Stimulated activated CD4-positive, alpha-beta T cell treated with anti-CD3 and anti-CD28 coated beads, Interleukin-4, amount 100 ng/mL, for 24 hours (primary cell): ENCODE results near the gene RIPK4.

ENCODE experiments used
- DNase-seq: peaks from one replicate; pipeline ENCODE4 v3.0.0-alpha.2; 2020

The RIPK4 gene

GRCh38 chr21:41752231-41752681, 14.6 kb downstream of the RIPK4 start:
- no peak for DNase-seq

DNA sequence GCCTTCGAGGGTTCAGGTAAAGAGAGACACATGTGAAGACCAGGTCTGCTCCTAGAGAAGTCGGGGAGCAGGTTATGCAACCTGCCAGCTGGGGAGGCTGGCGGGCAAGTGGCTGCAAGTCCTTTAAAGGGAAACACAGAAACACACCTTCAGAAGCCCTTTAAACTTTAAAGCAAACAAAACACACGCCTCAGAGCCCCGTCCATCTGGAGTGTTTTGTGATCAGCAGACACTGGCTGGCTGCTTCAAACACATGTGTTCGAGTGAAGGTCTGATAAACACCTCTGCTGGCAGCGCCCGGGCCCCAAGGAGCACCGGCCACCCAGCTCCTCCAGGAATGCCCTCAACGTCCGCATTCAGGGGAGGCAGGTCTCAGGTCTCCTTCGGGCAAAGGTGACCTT, 15.2 kb downstream of the RIPK4 start:
- no peak for DNase-seq

- no peak for DNase-seq
Observed at GRCh38 chr21:41750532-41751151, 16.2 kb downstream of the RIPK4 start.

DNA sequence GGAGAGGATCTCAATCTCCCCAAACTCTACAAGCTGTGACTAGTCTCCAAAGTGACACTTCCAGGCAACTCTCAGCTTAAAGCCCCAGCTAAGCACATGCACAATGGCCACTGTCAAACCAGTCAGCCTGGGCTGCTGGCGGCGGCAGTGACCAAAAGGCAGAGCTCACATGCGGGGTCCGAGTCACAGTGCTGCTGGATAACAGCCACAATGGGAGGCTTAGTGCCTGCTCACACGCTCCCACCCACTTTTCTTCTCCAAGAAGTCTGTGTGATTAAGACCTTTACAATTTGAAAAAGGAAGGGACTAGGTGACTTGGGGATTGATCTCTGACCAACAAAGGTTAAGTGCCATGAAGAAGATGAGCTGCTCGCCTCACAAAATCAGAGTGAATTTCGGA, 16.8 kb downstream of the RIPK4 start:
- DNase-seq: no peak

- no peak for DNase-seq
Observed at GRCh38 chr21:41749286-41749685, 17.6 kb downstream of the RIPK4 start.

DNA sequence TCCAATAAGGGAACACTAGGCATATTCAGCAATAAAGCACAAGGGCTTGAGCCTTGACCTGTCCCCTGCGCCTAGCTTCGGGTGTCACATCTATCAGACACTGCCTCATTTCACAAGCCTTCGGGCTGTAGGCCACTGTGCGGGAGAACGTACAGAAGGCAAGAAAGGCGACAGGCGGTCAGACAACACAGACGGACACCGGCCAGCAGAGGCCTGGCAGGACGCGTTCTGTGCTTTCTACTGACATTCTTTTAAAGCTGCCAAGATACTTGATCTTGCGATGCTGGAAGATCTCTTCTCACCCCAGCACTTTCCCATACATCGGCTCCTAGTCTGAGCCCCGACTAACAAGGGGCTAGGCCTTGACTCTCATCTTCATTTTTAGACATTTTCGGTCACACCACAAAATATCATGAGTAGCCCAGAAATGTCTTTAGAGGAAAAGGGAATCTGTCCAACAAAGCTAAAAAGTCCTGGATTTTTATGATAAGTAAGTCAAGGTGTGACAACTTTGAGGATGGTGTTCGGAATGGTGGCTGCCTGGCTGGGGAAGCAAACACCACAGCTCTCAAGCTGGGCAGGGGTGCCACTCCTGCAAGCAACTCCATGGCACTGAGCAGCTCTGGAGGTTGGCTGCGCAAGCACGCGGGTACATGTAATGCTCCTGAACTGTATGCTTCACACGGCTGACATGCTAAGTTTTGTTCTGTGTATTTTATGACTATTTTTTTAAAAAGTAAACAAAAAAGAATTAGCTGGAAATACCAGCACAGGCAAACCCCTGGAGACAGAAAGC, 18.7 kb downstream of the RIPK4 start:
- DNase-seq: no peak

DNA sequence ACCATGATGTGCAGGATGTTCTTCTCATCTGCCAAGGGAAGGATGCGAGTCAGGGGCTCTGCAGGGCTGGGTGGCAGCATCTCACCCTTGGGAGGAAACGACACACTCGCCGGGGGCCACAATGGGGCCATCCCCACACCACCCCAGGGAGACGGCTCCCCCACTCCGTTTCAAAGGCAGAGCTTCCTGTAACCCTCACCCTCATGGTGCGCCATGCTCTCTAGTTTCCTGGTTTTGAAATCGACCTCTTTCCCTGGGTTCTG, 20.2 kb downstream of the RIPK4 start:
- no peak for DNase-seq

- no peak for DNase-seq
Observed at GRCh38 chr21:41745971-41746743, 20.7 kb downstream of the RIPK4 start.

DNA sequence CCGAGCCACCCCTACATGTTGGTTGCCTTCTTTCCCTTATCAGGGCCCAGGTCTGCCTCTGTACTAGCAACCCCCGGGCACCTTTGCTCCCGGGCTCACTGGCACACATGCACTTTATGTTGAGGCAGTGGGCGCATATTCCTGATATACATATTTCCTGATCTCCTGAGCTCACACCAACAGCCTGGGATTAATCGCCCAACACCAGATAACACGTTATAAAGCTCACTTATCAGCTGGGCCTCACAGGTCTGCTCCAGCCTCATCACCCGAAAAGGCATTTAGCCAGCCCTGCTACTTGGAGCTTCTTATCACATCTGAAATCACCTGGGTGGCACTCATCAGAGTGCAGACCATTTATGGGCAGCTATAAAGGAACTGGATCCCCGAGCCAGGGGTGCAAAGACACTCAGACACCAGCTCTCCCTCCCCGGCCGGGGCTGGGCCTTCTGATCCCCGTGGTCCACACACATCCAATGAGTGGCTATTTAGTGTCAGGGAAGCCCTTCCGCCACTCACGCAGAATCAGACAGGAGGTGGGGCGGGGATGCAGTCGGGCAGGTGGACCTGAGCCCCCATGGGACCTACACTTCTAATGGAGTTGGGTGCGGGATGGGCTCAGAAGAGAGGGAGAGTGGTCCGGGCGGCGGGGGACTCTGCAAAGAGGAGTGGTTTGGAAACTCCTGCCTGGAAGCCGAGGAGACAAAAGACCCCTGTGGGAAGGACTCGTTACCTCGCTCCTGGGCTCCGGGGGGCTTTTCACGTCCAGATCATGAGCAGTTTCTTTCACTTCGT, 21.6 kb downstream of the RIPK4 start:
- DNase-seq: no peak

DNA sequence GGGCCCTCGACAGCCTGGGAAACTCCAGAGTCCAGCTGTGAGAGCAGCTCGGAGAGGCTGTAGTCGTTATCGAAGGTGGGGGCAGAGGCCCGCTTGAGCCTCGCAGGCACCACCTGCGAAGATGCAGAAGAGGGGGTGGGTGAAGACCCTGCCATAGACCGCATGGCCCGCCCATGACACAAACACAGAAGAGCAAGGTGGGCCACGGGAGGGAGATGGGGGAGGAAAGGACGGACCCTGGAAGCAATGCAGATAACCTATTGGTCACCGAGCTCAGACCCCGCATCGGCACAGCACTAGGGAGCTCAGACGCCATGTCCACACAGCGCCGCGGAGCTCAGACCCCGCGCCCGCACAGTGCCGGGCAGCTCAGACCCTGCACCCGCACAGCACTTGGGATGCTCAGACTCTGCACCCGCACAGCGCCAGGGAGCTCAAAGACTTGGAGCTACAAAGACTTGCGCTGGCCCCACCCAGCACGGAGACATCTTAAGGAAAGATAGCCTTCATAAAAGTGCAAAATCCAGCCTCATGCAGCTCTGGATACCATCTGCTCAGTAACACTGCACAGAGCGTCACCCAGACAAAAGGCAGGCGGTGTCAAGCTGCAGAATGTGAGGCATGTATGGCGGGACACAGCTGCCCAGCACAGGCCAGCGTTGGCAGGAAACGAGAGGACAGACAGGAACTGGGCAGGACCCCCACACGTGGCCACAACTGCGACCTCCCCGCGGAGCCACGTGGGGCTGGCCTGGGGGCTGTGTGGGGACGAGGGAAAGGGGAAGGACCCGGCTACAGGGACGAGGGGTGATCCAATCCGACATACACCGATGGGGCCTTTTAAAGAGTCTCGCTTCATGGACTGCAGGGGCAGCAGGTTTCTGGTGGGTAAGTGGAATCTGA, 22.6 kb downstream of the RIPK4 start:
- no peak for DNase-seq

DNA sequence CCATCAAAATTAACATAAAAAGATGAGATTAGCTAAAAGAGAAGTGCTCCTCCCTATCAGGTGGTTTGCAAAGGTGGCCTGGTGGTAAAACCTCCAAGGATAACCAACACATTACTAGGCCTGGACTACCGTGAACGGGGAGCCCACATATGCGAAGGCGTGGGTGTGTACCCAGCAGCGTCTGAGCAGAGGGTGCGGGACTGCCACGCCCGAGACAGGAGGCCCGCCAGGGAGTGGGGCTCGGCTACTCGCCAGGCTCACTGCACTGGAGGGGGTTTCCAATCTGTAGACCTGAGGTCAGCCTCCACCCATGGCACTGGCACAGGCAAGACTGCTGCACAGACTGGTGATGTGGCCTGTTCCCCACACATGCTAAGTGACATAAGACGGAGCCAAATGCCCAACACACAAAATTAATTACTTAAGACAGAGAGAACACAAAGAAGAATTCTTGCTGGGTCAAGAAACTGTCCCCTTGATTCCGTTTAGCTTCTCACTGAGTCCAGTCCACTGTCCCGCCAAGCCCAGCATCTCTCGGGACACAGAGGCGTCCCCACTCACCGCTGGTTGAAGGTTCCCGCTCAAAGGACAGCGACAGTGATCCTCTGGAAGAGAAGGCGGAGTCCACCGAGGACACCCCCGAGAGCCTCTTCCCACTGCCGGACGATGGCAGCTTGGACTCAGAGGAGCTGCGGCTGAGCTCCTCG, 23.4 kb downstream of the RIPK4 start:
- DNase-seq: no peak

DNA sequence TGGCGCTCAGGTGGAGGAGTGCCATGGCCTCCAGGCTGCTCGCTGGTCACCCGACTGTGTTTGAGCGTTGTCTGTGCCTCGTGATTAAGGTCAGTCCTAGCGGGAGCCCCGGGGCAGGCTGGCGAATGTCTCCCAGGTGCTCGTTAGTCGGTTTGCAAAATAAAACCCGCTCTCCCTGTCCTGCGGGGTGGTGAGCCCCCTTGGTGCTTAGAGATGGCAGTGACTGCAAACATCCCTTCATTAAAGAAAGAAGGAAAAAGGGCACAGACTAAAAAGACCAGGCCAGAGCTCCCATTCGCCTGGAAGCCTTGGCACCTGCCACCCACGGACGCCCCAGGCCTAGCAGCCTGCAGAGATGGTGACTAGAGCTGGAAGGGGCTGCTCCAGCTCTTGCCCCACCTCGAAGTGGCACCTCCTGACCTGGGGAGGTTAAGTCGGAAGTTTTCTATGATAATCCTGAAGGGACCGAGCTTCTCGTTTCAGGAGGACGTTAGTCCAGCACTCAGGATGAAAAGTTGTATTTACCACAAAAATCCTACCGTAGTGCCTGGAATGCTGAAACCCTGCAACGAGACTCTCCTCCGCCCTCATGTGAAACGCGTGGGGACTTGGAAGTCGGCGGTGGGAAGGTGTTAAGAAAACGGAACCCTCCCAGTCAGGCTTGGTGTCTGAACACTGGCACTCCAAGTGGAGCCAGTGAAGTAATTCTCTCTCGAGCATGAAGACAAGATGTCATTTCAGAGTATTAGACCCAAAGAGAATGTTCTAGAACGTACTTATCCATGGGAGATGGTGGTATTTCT, 24.6 kb downstream of the RIPK4 start:
- no peak for DNase-seq

DNA sequence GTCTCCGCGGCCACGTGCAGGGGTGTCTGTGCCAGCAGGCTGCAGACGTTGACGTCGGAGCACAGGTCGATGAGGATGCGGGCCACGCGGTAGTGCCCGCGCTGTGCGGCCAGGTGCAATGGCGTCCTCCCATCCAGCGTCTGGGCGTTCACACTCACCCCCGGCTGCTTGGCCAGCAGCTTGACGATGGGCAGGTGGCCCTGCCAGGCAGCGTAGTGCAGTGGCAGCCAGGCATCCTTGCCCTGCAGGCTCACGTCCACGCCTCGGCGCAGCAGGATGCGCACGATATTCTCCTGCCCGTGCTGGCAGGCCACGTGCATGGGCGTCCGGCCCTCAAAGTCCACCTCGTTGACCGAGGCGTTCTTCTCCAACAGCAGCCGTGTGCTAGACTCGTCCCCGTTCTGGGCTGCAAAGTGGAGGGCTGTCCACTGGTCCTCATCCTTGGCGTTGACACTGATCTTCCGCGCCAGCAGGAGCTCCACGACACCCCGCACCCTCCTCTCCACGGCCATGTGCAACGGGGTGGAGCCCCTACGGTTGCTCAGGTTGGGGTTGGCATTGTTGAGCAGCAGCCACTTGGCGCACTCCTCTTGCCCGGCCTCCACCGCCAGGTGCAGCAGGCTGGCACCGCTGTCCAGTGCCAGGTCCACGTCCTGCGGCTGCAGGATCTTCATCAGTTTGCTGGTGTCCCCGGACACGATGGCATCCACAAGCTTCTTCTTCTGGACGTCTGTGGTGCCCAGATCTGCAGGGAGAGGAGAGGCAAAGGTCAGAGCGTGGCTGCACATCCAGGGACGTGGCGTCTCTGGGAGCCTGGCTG, 25.4 kb downstream of the RIPK4 start:
- DNase-seq: no peak

GRCh38 chr21:41740604-41741252, 26.1 kb downstream of the RIPK4 start:
- DNase-seq: no peak

DNA sequence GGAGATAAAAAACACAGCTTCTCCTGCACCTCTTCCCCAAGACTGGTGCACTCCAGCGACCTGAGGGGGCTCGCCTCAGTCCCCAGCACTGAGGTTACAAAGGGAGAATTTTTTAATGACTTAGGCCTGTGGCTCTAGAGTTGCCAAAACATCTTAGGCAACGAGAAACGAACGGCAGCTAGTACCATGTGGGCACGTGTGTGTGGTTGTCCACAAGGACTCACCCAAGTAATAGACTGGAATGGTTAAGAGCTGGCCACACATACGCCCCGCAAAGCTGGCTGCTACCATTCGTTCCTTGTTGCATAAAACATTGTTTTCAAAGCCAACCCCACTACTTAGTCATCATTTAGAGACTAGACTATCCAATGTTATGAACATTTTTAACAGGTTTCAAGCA, 26.9 kb downstream of the RIPK4 start:
- DNase-seq: no peak

- no peak for DNase-seq
Observed at GRCh38 chr21:41739011-41739410, 27.8 kb downstream of the RIPK4 start.

DNA sequence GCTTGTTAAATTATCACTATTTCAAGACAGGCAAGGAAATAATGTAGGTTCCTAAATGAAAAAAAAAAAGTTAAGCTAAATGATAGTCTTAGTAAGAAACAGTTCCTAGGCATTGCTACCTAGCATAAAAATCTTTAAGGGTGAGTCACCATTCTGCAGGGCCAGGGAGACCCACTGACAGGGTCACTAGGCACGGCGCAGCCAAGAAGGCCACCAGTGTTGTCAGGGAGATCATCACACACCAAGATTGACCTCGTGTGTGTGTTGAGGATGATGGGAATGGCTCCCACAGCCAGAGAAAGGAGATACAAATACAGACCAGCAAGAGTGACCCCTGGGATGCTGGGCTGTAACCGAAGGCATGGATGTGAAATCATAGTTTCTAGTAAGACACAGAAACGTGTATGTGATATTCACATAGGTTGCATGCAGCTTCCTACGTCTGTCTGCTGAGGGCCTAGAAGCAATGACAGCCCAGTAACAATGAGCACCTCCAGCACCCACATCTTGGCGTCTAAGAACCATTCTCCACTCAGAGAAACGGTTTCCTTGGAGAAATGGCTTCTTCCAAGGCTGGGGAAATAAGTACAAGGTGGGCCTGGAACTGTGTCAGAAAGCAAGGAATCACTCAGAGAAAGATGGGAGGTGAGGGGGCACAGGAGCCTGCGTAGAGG, 29.1 kb downstream of the RIPK4 start:
- DNase-seq: no peak

DNA sequence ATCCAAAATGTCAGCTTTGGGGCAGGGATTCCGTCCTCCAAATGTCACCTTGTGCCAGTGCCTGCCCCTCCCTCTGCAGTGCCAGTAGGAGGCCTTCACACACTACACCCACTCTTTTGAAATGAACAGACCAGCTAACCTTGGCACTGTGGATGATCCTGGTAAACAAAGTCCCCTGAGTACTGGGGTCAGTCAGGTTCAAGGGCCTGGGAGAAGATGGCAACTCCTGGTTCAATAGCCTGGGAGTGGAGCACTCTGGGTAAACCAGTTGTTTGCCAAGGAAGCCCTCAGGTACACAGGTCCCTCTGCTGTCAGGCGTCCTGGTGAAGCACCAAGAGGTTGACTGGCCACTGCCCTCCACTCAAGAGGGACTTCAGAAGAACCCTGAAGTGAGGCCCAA, 30.4 kb downstream of the RIPK4 start:
- no peak for DNase-seq
